Mucosa of descending colon (tissue), 3 donors: ENCODE measurements around the gene BPIFB3. TPM values are rescaled to one million over a fixed set of nuclear protein-coding genes. Genes with fewer than 3 reads are reported as not detected.

Experiments used
- ATAC-seq: fragments of 200-7000 bp; cut with Tn5 transposase; one replicate; pipeline ENCODE4 v1.9.1; 2020; ENCODE audit warnings: mild to moderate bottlenecking, moderate library complexity
- DNase-seq, 3 donors: peaks; one replicate each; pipeline ENCODE4 v3.0.0-alpha.2; 2020
- H3K36me3 ChIP-seq: fragments of 200-600 bp; one replicate; pipeline ENCODE4 v1.8.0; 2021; ENCODE audit warnings: low read depth, mild to moderate bottlenecking
- H3K4me1 ChIP-seq: fragments of 200-600 bp; one replicate; pipeline ENCODE4 v1.8.0; 2021; ENCODE audit warnings: low read depth, mild to moderate bottlenecking
- H3K4me3 ChIP-seq: fragments of 200-600 bp; one replicate; pipeline ENCODE4 v1.8.0; 2021; ENCODE audit warnings: mild to moderate bottlenecking
- H3K9me3 ChIP-seq: fragments of 200-600 bp; one replicate; pipeline ENCODE4 v1.8.0; 2021; ENCODE audit warnings: mild to moderate bottlenecking
- intact Hi-C, 2 donors: fragments of 100-400 bp; cut with DNase I in 1 of 2; cut with micrococcal nuclease in 1 of 2; formaldehyde crosslinking; loops; one replicate each; pipeline versions ENCODE4 v1.11.0 to v1.11.1; 2022; cut with DNase I, micrococcal nuclease
- total RNA-seq, 3 donors: library from RNA; stranded (reverse); fragmentation: NEBNext Ultra II Directional in 2 of 3; extraction: Animal tissue kit (Norgen Biotek cat#: 25700) in 2 of 3; gene quantifications; one replicate each; pipeline versions ENCODE4 v1.2.1 to v1.2.4, GENCODE V29; 2021 to 2023
- TF ChIP-seq, protein P1 (sequence below): fragments of 200-600 bp; IDR thresholded peaks from one replicate; pipeline ENCODE4 v1.8.0; 2022; ENCODE audit warnings: antibody characterized with exemption, mild to moderate bottlenecking
- donor health status: DM: no; HTN: no; CAD: no; lungs with moderate emphysema.
- donor health status: DM: no; HTN: no; CAD: no.
- donor health status: DM: no; HTN: yes; CAD: no.

The BPIFB3 gene
- total RNA-seq, 3 donors from 2014 or later = not detected

DNA sequence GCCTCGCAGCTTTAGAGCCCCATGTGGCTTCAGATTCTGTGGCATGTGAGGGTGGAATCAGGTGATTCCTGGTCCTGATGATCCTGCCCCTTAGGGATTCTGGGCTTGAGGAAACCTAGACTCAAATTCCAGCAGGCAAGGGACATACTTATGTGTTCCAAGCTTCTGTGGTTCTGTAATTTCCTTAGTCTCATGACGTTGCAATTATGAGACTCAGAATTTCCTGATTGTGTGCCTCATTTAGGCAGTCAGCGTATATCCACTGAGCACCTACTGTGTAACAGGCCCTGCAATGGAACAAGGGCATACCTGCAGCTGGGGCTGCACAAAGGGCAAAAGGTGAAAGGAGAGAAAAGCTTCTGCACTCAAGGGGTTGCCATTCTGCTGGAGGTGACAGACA lies 14.1 kb downstream of the BPIFB3 start:
- Histone ChIP-seq H3K4me1 (no peaks in the 10 kb centered on the region), H3K4me3 (no peak overlapping the region), H3K9me3 (no peaks in the 10 kb centered on the region), H3K36me3 (no peaks in the 10 kb centered on the region)
- ATAC-seq (no peak), DNase-seq (no peak)
- intact Hi-C loops = no loop called here
- TF ChIP-seq, protein P1, sequence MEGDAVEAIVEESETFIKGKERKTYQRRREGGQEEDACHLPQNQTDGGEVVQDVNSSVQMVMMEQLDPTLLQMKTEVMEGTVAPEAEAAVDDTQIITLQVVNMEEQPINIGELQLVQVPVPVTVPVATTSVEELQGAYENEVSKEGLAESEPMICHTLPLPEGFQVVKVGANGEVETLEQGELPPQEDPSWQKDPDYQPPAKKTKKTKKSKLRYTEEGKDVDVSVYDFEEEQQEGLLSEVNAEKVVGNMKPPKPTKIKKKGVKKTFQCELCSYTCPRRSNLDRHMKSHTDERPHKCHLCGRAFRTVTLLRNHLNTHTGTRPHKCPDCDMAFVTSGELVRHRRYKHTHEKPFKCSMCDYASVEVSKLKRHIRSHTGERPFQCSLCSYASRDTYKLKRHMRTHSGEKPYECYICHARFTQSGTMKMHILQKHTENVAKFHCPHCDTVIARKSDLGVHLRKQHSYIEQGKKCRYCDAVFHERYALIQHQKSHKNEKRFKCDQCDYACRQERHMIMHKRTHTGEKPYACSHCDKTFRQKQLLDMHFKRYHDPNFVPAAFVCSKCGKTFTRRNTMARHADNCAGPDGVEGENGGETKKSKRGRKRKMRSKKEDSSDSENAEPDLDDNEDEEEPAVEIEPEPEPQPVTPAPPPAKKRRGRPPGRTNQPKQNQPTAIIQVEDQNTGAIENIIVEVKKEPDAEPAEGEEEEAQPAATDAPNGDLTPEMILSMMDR = no peak

DNA sequence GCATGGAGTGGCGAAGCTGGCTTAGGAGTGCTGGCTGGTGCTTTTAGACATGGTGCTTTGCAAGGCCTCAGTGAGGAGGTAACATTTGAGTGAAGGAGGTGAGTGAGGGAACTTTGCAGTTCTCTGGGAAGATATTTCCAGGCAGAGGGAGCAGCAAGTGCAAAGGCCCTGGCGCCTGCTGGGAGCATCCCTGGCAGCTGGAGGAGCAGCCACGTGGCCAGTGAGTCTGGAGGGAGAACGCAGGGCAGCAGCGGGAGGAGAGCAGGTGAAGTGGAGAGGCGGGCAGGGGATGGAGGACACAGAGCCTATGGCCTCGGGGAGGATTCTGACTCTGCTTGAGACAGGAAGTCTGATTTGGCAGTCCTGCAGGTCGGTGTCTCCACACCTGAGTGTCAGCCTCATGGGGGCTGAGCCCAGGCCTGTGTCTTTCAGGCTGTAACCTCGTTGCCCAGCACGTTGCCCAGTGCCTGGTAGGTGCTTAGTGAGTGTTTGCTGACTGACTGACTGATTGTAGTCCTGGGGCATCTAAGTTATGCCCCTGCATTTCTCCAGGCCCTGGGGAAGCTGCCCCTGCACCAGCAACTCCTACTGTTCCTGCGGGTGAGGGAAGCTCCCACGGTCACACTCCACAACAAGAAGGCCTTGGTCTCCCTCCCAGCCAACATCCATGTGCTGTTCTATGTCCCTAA lies 14.7 kb downstream of the BPIFB3 start:
- TF ChIP-seq, protein P1 = no peak
- ATAC-seq = no peak
- no peaks in the 10 kb centered on the region for H3K9me3 ChIP-seq
- no peaks in the 10 kb centered on the region for H3K36me3 ChIP-seq
- no peak for DNase-seq
- intact Hi-C loops = no loop called here
- H3K4me1 ChIP-seq = no peaks in the 10 kb centered on the region
- no peak overlapping the region for H3K4me3 ChIP-seq

DNA sequence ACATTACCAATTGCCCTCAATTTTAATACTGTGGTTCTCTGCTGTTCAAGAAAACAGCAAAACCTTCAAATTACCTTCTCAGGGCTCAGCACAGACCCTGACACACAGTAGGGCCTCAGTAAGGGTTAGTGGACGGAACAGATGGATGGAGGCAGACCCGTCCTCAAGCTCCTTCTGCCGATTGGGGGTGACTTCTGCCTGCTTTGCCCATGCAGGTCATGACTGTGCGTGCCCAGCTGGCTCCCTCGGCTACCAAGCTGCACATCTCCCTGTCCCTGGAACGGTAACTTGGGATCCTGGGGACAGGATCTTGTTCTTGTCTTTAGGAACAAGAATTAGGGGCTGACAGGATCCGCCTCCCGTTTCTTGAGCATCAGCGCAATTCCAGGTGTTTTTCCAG lies 16.0 kb downstream of the BPIFB3 start:
- TF ChIP-seq, protein P1 = no peak
- no peaks in the 10 kb centered on the region for H3K36me3 ChIP-seq
- no peaks in the 10 kb centered on the region for H3K4me1 ChIP-seq
- no peak overlapping the region for H3K4me3 ChIP-seq
- no peak for ATAC-seq
- intact Hi-C loops = no loop called here
- DNase-seq = no peak
- no peaks in the 10 kb centered on the region for H3K9me3 ChIP-seq

DNA sequence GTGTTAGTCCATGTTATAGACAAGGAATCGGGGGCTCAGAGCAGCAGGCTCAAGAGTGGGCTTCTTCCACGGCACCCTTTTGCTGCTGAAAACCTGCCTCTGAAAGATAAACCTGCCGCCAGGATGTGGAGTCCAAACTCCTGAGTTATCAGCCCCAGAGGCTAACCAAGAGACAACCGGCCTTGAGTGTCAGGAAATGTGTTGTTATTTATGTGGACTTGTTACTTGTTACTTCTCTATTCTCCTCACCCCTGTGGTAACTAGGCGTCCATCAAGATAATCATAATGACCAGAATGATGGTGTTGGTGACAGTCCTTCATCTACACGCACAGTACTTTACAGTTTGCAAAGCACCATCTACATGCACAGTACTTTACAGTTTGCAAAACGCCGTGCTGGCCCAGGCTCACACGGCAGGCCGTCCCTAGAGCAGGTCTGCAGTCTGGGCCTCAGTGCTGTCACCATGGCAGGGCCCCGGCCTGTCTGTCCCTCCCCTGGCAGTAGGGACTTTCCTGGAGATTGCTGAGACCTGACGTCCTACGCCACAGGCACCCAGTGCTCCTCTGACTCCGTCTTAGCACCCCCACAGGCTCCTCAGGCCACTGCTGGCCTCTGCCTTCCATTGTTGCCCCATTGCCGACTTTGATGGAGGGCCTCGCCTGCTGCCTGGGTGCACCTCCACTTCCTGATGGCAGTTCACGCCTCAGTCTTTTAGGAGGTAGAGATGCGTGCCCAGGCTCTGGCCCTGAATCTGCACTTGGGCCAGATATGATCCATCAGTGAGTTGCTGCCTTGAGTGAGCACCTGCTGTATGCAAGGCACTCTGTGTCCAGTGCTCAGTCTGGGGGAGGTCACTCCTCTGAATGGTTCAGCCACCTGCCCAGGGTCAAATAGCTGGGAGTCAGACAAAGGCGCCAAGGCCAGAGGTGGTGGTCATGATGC lies 16.7 kb downstream of the BPIFB3 start:
- ATAC-seq = no peak
- Histone ChIP-seq H3K4me3 (no peak overlapping the region), H3K4me1 (no peaks in the 10 kb centered on the region), H3K9me3 (no peaks in the 10 kb centered on the region), H3K36me3 (no peaks in the 10 kb centered on the region)
- intact Hi-C loops = no loop called here
- no peak for DNase-seq
- TF ChIP-seq, protein P1 = no peak

DNA sequence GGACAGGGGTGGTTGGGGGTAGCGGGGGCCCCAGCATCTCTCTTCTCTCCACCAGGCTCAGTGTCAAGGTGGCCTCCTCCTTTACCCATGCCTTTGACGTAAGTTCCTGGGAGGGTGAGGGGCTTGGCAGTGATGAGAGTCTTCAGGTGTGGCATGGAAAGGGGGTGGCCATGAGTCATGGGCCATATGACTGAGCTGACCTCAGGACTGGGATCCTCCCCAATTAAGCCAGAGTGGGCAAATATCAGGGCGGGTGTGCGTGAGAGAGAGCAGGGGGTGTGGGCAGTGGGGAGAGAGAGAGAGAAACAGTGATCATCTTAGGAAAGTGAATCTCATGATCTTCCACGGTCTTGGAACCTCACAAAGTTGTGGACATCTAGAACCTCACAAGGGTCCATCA lies 17.5 kb downstream of the BPIFB3 start:
- intact Hi-C loops = no loop called here
- DNase-seq (no peak), ATAC-seq (no peak)
- H3K4me1 ChIP-seq = no peaks in the 10 kb centered on the region
- no peak overlapping the region for H3K4me3 ChIP-seq
- no peaks in the 10 kb centered on the region for H3K9me3 ChIP-seq
- H3K36me3 ChIP-seq = no peaks in the 10 kb centered on the region
- TF ChIP-seq, protein P1 = no peak
